HepG2 (cell line): ENCODE results near the gene ARF6. TPM values are rescaled to one million over a fixed set of nuclear protein-coding genes. Genes with fewer than 3 reads are reported as not detected.

ENCODE experiments used
- BHLHE40 ChIP-seq: IDR thresholded peaks from 2 replicates; pipeline ENCODE4 v1.6.1; 2011; ENCODE audit warnings: low read length, improper control_type of control experiment
- RNF2 ChIP-seq: fragments of 450-650 bp; conservative IDR thresholded peaks from 2 replicates; pipeline ENCODE4 v1.6.1; 2016; ENCODE audit warnings: low read depth
- ZNF382 ChIP-seq: sonication (generic); formaldehyde crosslinking; IDR thresholded peaks from 2 replicates; pipeline ENCODE4 v1.5.0; 2020; ENCODE audit warnings: missing genetic modification reagents, mild to moderate bottlenecking, borderline replicate concordance
- polyA plus RNA-seq, 8 experiments: library from polyadenylated mRNA; depleted of rRNA in 3 of 8; stranded (reverse) in 7 of 8; unstranded in 1 of 8; fragments of >200 nt; fragmentation: Illumina TruSeq in 4 of 8; extraction: Trizol in 4 of 8; gene quantifications; 2 replicates each; pipeline versions ENCODE4 v1.2.1 to v1.2.3, GENCODE V29; 2011 to 2016; ENCODE audit warnings: low read depth in 4 of 8, missing spikeins in 1 of 8, mixed read lengths in 1 of 8; ENCODE audit not compliant: insufficient read depth in 1 of 8
- total RNA-seq, 5 experiments: library from RNA; depleted of rRNA; stranded (reverse); fragments of >200 nt; fragmentation: Illumina TruSeq; extraction: Trizol; gene quantifications; 2 replicates each; pipeline ENCODE4 v1.2.3, GENCODE V29; 2016; ENCODE audit warnings: low read depth in 1 of 5
- TF ChIP-seq, protein P1 (sequence below): IDR thresholded peaks from 2 replicates; pipeline ENCODE4 v1.6.1; 2012; ENCODE audit warnings: low read length, improper control_type of control experiment
- TF ChIP-seq, protein P2 (sequence below): sonication (generic); formaldehyde crosslinking; IDR thresholded peaks from 2 replicates; pipeline ENCODE4 v1.8.0; 2022; ENCODE audit warnings: missing genetic modification reagents, mild to moderate bottlenecking, borderline replicate concordance
- TF ChIP-seq, protein P3 (sequence below), 2 experiments: IDR thresholded peaks; 2 replicates each; pipeline ENCODE4 v1.6.1; 2011 to 2012; ENCODE audit warnings: low read length in 2 of 2, borderline replicate concordance in 1 of 2, low read depth in 1 of 2, mild to moderate bottlenecking in 1 of 2, moderate library complexity in 1 of 2

ARF6 gene
- total and polyA plus RNA-seq, 2 of the 13 experiments (the other 11 are each of a cell fraction or from before 2014, with no cell fraction given), result 12.7 to 31.9 TPM

DNA sequence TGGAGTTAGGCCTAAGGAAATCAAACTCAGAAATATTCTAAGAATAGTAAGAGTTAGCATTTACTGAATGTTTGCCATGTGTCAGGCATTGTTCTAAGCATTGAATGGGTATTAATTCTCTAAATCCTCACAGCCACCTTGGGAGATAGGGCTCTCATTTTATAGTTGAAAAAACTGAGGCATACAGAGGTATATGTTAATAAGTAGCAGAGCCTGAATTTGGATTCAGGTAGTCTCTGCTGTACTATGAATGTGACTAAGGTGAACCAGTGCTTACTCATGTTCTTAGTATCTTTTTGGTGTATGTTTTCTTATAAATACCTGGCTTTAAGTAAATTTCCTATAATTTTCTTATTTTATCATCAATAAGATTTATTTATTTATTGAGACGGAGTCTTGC lies 8.1 kb downstream of the ARF6 start (continued):
- TF ChIP-seq, protein P1, sequence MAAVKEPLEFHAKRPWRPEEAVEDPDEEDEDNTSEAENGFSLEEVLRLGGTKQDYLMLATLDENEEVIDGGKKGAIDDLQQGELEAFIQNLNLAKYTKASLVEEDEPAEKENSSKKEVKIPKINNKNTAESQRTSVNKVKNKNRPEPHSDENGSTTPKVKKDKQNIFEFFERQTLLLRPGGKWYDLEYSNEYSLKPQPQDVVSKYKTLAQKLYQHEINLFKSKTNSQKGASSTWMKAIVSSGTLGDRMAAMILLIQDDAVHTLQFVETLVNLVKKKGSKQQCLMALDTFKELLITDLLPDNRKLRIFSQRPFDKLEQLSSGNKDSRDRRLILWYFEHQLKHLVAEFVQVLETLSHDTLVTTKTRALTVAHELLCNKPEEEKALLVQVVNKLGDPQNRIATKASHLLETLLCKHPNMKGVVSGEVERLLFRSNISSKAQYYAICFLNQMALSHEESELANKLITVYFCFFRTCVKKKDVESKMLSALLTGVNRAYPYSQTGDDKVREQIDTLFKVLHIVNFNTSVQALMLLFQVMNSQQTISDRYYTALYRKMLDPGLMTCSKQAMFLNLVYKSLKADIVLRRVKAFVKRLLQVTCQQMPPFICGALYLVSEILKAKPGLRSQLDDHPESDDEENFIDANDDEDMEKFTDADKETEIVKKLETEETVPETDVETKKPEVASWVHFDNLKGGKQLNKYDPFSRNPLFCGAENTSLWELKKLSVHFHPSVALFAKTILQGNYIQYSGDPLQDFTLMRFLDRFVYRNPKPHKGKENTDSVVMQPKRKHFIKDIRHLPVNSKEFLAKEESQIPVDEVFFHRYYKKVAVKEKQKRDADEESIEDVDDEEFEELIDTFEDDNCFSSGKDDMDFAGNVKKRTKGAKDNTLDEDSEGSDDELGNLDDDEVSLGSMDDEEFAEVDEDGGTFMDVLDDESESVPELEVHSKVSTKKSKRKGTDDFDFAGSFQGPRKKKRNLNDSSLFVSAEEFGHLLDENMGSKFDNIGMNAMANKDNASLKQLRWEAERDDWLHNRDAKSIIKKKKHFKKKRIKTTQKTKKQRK, result no peak
- TF ChIP-seq, protein P2, sequence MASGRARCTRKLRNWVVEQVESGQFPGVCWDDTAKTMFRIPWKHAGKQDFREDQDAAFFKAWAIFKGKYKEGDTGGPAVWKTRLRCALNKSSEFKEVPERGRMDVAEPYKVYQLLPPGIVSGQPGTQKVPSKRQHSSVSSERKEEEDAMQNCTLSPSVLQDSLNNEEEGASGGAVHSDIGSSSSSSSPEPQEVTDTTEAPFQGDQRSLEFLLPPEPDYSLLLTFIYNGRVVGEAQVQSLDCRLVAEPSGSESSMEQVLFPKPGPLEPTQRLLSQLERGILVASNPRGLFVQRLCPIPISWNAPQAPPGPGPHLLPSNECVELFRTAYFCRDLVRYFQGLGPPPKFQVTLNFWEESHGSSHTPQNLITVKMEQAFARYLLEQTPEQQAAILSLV, result no peak
- TF ChIP-seq, protein P3, sequence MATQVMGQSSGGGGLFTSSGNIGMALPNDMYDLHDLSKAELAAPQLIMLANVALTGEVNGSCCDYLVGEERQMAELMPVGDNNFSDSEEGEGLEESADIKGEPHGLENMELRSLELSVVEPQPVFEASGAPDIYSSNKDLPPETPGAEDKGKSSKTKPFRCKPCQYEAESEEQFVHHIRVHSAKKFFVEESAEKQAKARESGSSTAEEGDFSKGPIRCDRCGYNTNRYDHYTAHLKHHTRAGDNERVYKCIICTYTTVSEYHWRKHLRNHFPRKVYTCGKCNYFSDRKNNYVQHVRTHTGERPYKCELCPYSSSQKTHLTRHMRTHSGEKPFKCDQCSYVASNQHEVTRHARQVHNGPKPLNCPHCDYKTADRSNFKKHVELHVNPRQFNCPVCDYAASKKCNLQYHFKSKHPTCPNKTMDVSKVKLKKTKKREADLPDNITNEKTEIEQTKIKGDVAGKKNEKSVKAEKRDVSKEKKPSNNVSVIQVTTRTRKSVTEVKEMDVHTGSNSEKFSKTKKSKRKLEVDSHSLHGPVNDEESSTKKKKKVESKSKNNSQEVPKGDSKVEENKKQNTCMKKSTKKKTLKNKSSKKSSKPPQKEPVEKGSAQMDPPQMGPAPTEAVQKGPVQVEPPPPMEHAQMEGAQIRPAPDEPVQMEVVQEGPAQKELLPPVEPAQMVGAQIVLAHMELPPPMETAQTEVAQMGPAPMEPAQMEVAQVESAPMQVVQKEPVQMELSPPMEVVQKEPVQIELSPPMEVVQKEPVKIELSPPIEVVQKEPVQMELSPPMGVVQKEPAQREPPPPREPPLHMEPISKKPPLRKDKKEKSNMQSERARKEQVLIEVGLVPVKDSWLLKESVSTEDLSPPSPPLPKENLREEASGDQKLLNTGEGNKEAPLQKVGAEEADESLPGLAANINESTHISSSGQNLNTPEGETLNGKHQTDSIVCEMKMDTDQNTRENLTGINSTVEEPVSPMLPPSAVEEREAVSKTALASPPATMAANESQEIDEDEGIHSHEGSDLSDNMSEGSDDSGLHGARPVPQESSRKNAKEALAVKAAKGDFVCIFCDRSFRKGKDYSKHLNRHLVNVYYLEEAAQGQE (IDR thresholded peaks at IDR 0.05; ENCODE audit: borderline replicate concordance in 1 of 2, low read depth in 1 of 2, low read length in 2 of 2), result no peak
- TF ChIP-seq RNF2 (no peak), ZNF382 (CRISPR knock-in tag) (no peak), BHLHE40 (no peak)
- TF ChIP-seq, all 625 proteins: peak for 0
